SU-DHL-6 (cell line): ENCODE data around the gene GZMM.

Experiments
- H2AFZ ChIP-seq: fragments of 200-600 bp; sonication (generic); 2 replicates; pipeline ENCODE4 v1.6.1; 2014; ENCODE audit warnings: low read depth, mild to moderate bottlenecking, moderate library complexity, mixed read lengths, antibody characterized with exemption, low read length; ENCODE audit not compliant: severe bottlenecking
- H3F3A ChIP-seq: fragments of 200-600 bp; shearing (Covaris generic); 2 replicates; pipeline ENCODE4 v1.6.0; 2016; ENCODE audit warnings: antibody characterized with exemption, mild to moderate bottlenecking; ENCODE audit not compliant: insufficient read depth
- H3K27ac ChIP-seq: fragments of 200-600 bp; sonication (generic); 2 replicates; pipeline ENCODE4 v1.5.1; 2016; ENCODE audit warnings: low read depth, mild to moderate bottlenecking, low read length, moderate library complexity, mixed read lengths
- H3K27me3 ChIP-seq: fragments of 200-600 bp; sonication (generic), shearing (Covaris generic); 2 replicates; pipeline ENCODE4 v1.6.0; 2014; ENCODE audit warnings: mild to moderate bottlenecking, low read length
- H3K36me3 ChIP-seq: fragments of 200-600 bp; sonication (generic); 2 replicates; pipeline ENCODE4 v1.6.1; 2014; ENCODE audit warnings: mild to moderate bottlenecking, low read length, mixed read lengths
- H3K4me2 ChIP-seq: fragments of 300-600, 200-600 bp; shearing (Covaris generic), sonication (generic); 2 replicates; pipeline ENCODE4 v1.6.0; 2014; ENCODE audit warnings: low read length, low read depth, mild to moderate bottlenecking; ENCODE audit not compliant: poor library complexity, severe bottlenecking
- H3K4me3 ChIP-seq: fragments of 200-600 bp; sonication (generic); 2 replicates; pipeline ENCODE4 v1.5.1; 2014; ENCODE audit warnings: antibody characterized with exemption, low read length, mild to moderate bottlenecking, mixed read lengths; ENCODE audit not compliant: insufficient read depth, poor library complexity, severe bottlenecking
- H3K79me2 ChIP-seq: fragments of 200-600 bp; sonication (generic); 2 replicates; pipeline ENCODE4 v1.6.1; 2014; ENCODE audit warnings: mild to moderate bottlenecking, low read length, moderate library complexity; ENCODE audit not compliant: insufficient read depth
- H3K9ac ChIP-seq: fragments of 200-600 bp; sonication (generic); 2 replicates; pipeline ENCODE4 v1.7.0; 2014; ENCODE audit warnings: mild to moderate bottlenecking, low read length
- H3K9me2 ChIP-seq: fragments of 200-600 bp; sonication (generic); replicated peaks from 2 replicates; pipeline ENCODE4 v1.6.1; 2014; ENCODE audit warnings: low read length; ENCODE audit not compliant: insufficient read depth
- H3K9me3 ChIP-seq: fragments of 200-600 bp; sonication (generic); 2 replicates; pipeline ENCODE4 v1.6.1; 2014; ENCODE audit warnings: low read length, mixed read lengths; ENCODE audit not compliant: insufficient read depth
- H4K20me1 ChIP-seq: fragments of 200-600 bp; sonication (generic); 2 replicates; pipeline ENCODE4 v1.6.1; 2014; ENCODE audit warnings: low read depth, mild to moderate bottlenecking, antibody characterized with exemption, low read length, moderate library complexity, mixed read lengths
- EZH2phosphoT487 ChIP-seq: fragments of 200-600 bp; sonication (generic), shearing (Covaris generic); conservative IDR thresholded peaks from 2 replicates; pipeline ENCODE4 v1.6.1; 2018; ENCODE audit warnings: mild to moderate bottlenecking, antibody characterized with exemption, low read length, moderate library complexity, mixed read lengths
- TF ChIP-seq, protein P1 (sequence below): fragments of 200-600 bp; sonication (generic); IDR thresholded peaks from one replicate; pipeline ENCODE4 v1.5.1; 2017; ENCODE audit warnings: antibody characterized with exemption, mild to moderate bottlenecking, low read length, moderate library complexity; ENCODE audit not compliant: insufficient read depth, poor library complexity, severe bottlenecking

Gene GZMM

DNA sequence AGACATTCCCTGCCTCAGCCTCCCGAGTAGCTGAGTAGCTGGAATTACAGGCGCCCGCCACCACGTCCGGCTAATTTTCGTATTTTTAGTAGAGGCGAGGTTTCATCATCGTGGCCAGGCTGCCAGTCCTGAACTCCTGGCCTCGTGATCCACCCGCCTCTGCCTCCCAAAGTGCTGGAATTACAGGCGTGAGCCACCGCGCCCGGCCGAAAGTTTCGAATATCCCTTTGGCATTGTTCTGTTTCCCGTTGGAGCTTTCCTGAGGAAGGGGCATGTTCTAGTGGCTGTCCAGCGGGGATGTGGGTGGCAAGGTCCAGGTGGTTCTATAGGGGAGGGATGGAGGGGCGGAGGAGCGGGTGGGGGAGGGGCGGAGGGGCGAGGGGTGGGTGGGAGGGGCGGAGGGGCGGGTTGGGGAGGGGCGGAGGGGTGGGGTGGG is 26.4 kb downstream of the GZMM start:
- H3K27me3 ChIP-seq, result no peaks in the 10 kb centered on the region
- no peaks in the 10 kb centered on the region for H3K9me3 ChIP-seq
- no peak overlapping the region for H3K27ac ChIP-seq
- H3K4me2 ChIP-seq, result no peak overlapping the region
- no peak overlapping the region for H2AFZ ChIP-seq
- H4K20me1 ChIP-seq, result no peaks in the 10 kb centered on the region
- H3K79me2 ChIP-seq, result peaks cover 27% of the 10 kb centered on the region
- H3K9ac ChIP-seq, result no peak overlapping the region
- no peak overlapping the region for H3K4me3 ChIP-seq
- H3F3A ChIP-seq, result peaks cover 14% of the 10 kb centered on the region
- no peaks in the 10 kb centered on the region for H3K9me2 ChIP-seq
- H3K36me3 ChIP-seq, result no peaks in the 10 kb centered on the region
- TF ChIP-seq EZH2phosphoT487, result no peak
- TF ChIP-seq, protein P1, sequence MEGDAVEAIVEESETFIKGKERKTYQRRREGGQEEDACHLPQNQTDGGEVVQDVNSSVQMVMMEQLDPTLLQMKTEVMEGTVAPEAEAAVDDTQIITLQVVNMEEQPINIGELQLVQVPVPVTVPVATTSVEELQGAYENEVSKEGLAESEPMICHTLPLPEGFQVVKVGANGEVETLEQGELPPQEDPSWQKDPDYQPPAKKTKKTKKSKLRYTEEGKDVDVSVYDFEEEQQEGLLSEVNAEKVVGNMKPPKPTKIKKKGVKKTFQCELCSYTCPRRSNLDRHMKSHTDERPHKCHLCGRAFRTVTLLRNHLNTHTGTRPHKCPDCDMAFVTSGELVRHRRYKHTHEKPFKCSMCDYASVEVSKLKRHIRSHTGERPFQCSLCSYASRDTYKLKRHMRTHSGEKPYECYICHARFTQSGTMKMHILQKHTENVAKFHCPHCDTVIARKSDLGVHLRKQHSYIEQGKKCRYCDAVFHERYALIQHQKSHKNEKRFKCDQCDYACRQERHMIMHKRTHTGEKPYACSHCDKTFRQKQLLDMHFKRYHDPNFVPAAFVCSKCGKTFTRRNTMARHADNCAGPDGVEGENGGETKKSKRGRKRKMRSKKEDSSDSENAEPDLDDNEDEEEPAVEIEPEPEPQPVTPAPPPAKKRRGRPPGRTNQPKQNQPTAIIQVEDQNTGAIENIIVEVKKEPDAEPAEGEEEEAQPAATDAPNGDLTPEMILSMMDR, result no peak

DNA sequence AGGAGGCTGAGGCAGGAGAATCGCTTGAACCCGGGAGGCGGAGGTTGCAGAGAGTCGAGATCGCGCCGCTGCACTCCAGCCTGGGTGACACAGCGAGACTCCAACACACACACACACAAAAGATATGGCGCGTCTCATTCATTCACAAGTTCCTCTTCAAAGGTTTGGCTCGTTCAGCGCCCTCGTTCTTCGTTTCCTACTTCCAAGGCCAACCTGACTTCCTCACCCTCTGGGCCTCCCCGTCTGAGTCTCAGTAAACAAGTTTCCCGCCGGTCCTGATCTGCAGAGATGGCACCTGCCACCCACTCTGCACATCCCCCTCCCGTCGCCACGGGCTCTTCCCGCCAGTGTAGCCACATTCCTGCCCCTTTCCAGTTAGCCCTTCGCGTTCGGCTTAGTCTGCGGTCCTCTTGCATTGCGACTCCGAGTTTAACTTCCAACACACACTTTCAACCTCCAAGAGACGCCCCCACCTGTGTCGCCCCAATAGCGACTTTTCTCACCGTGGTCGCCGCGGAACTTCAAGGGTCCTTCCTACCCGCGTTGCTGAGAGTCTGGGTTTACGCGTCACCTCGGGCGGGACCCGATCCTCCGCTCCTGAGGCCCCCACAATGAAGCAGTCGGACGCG is 27.2 kb downstream of the GZMM start:
- Histone ChIP-seq H3K9me3 (no peaks in the 10 kb centered on the region), H3K36me3 (no peaks in the 10 kb centered on the region), H3K9ac (peak overlapping the region; percentile 68), H4K20me1 (no peaks in the 10 kb centered on the region), H3K4me3 (peak overlapping the region; percentile 65), H3K9me2 (no peaks in the 10 kb centered on the region), H3F3A (peaks cover 14% of the 10 kb centered on the region), H2AFZ (peak overlapping the region; percentile 92), H3K27ac (peak overlapping the region; percentile 88), H3K27me3 (no peaks in the 10 kb centered on the region), H3K79me2 (peaks cover 33% of the 10 kb centered on the region), H3K4me2 (peak overlapping the region; percentile 83)
- TF ChIP-seq EZH2phosphoT487, result no peak
- TF ChIP-seq, protein P1, result no peak

DNA sequence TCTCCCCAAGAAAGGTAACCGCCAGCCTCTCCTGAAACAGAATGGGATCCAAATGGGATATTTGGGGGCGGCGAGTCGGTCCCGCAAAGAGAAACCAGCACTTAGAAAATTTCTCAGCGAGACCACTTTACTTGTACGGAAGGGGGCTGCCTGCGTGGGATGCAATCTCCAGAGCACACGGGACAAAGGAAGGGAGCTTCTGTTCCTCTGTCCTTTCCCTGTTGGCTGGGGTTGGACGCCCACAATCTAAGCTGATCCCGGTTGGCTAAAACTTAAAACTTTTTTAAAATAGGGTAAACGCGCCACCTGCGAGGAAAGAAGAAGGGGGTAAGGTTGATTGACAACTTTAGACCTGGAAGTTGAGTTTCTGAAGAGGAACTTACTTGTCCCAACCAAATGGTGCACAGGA is 27.7 kb downstream of the GZMM start:
- Histone ChIP-seq H3K9me2 (no peaks in the 10 kb centered on the region), H3K9me3 (no peaks in the 10 kb centered on the region), H3K4me3 (peak overlapping the region; percentile 65), H3K36me3 (no peaks in the 10 kb centered on the region), H3K9ac (peak overlapping the region; percentile 68), H3K79me2 (peaks cover 38% of the 10 kb centered on the region), H3K27me3 (no peaks in the 10 kb centered on the region), H3F3A (peaks cover 14% of the 10 kb centered on the region), H4K20me1 (no peaks in the 10 kb centered on the region), H3K27ac (peak overlapping the region; percentile 88), H2AFZ (peak overlapping the region; percentile 92), H3K4me2 (peak overlapping the region; percentile 83)
- no peak for TF ChIP-seq EZH2phosphoT487
- TF ChIP-seq, protein P1, result no peak
